ENCODE measurements around the gene DHCR7.
"Not testable (repeated sequence)": the region's sequence is repeated elsewhere in the genome, so short reads cannot be mapped to it uniquely, and the experiment has no call there.

The DHCR7 gene

DNA sequence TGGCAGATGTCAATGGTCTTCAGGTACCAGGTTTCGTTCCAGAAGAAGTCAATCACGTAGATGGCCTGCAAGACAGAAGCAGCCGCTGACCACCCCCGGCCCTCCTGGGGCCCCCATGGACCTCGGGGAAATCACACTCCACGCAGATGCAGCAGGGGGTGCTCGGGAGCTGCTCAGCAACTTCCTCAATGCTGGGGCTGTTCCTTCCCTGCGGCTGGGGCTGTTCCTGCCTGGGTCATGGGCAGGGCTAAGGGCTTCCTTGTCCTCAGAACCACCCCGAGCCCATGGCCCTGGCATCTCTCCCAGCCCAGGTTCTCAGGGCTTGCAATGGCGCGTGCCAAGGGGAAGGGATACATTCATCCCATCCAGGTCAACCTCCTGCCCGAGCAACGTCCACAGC is 10.3 kb downstream of the DHCR7 start:
- no peak for DNase-seq (ENCODE audit: low read depth)

GRCh38 chr11:71437399-71437798 is 10.8 kb downstream of the DHCR7 start:
- no peak for DNase-seq (ENCODE audit: low read depth)

DNA sequence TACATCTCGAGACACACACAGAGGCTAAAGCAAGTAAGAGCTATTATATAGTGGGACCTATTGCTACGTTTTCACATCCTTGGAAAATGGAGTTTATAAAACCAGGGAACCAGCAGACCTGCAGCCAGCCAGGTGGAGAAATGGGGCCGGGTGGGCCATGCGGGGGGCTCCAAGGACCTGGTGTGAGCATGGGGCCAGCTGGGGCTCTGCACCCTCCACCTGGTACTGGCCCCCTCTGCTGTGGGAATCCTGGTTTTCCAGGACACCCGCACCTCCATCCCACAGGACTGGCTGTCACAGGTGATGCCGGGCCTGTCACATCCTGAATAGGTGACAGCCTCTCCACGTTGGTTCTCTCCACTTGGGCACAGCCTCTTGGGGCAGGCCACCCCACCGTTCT is 11.3 kb downstream of the DHCR7 start:
- DNase-seq (ENCODE audit: low read depth): no peak

GRCh38 chr11:71435278-71435951 is 12.8 kb downstream of the DHCR7 start:
- no peak for DNase-seq (ENCODE audit: low read depth)

DNA sequence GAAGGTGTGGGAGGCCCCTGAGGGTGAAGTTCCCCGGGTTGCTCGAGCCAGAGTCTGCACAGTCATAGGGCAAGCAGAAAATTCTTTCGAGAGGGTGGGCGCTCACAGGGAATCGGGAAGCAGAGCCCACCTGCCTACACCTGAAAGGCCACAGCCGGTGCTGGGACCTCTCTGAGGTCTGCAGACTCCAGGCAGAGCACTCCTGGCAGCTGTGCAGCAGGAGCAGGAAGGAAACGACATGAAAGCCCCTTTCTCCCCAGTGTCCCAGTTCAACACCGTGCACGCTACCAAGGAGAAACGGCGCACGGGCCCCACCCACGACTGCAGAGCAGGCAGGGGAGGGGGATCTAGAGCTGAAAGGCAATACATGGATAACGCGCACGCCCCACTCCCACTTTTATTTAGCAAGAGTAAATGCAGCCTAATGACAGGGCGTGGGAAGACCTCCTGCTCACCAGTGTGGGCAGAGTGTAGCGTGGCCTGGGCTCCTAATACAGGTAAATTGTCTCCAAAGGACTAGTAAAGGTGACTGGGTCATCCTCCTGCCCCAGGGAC is 13.5 kb downstream of the DHCR7 start:
- DNase-seq (ENCODE audit: low read depth): no peak

DNA sequence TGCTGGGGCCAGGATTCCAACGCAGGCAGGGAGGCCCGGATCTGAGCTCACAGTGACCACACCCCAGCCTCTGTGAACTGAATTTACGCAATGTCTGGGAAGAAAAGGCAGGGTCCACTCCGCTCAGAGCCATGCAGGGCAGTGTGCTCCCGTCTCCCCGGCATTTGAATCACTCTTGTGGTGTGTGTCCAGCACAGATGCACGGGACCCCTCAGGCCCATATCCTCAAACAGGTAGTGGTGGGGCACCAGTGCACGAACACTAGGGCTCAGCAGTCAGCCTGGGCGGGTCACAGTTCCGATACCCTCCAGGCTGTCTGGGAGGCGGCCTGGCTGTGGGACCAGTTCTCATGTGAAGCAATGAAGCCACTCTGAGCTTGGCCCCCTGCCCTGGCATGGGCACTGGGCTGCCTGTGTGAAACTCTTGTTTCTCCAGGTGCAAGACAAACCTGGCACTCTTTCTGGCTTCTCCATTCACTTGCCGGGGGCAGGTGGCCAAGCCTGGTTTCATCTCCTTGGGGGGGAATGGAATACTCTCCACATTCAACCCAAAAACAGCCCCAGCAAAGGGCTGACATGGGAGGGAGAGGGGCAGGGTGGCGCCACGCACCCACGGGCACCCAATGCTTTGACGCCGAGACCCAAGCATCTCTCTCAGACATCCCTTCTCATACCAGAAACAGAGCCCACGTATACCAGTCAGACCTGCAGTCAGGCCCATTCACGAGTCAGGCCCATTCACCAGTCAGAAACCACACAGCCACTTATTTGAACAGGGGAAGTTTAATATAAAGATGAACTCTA is 14.3 kb downstream of the DHCR7 start:
- no peak for DNase-seq (ENCODE audit: low read depth)

DNA sequence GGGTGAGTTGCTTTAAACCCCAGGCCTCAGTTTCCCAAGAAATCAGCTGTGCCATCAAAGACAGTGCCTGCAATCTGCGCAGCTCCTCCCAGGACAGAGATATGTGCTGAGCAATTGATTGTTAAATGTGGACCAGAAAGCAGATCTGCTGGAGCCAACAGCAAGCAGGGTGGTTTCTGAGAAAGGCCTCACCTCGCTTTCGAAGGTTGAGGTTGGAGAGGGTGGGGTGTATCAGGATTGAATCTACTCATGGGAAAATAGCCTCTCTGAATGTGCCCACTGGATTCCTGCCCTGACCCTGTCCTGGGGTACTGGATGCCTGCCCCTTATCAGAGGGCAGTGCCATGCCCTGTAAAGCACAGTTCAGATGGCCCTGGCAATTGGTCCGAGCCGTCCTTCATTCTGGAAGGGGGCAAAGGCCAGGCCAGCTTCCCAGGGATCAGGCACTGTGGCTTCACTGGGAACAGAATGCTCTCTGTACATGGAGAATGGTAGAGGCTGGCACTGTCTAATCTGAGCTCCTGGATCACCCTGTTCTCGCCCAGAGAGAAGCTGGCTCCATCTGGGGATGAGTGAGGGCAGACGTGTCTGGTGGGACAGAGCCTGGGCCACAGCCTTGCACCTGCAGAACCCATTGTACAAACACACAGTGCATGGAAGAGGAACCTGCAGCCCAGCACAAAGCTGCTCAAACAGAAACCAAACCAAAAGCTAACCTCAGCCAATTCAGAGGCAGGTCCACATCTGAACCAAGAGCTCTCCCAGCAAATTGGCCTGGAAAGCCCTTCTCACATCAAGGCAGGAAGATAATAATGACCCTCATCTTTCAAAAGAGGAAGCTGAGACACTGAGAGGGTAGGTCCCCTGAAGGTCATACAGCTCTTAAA is 15.2 kb downstream of the DHCR7 start:
- DNase-seq (ENCODE audit: low read depth): no peak

GRCh38 chr11:71431271-71431670 is 16.9 kb downstream of the DHCR7 start:
- DNase-seq (ENCODE audit: low read depth): no peak

DNA sequence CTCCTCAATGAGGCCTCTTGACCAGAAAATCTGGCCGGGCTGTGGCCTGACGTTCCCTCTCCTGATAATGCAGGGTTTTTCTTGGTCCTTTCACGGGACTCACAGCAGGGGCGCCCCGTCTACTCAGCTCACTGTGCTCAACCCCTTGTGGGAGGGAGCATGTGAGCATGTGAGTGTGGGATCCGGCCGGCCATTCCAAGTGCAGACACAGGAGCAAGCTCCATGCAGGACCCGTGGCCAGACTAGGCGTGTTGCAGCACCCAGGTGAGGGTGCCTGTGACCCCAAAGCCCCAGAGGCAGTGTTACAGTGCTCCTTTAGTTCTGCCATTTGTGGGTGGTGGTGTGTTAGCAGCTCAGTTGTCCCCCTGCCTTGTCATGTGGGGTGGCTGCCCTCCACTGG is 18.0 kb downstream of the DHCR7 start:
- DNase-seq (ENCODE audit: low read depth): no peak

DNA sequence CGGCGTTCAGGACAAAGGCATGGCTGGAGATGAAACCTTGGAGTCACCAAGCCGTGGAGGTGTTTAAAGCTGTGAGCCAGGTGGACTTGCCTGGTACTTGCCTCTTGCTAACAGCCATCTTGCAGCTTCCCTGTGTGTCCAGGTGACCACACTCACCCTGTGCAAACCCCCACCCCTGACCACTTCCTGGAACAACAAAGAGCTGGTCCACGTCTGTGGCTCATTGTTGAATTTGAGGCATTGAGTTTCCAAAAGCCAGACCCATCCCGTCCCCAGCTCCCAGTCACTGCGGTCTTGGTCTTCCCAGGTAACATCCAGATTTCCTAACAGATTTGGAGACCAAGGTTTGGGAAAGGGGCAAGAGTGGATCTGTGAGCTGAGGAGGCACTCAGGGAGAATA is 18.5 kb downstream of the DHCR7 start:
- DNase-seq (ENCODE audit: low read depth): no peak

- DNase-seq (ENCODE audit: low read depth): no peak
Observed at GRCh38 chr11:71428861-71429435, 19.2 kb downstream of the DHCR7 start.

- no peak for DNase-seq (ENCODE audit: low read depth)
Observed at GRCh38 chr11:71426413-71426812, 21.8 kb downstream of the DHCR7 start.

GRCh38 chr11:71425860-71426259 is 22.3 kb downstream of the DHCR7 start:
- no peak for DNase-seq (ENCODE audit: low read depth)

- DNase-seq (ENCODE audit: low read depth): no peak
Observed at GRCh38 chr11:71425409-71425808, 22.8 kb downstream of the DHCR7 start.

DNA sequence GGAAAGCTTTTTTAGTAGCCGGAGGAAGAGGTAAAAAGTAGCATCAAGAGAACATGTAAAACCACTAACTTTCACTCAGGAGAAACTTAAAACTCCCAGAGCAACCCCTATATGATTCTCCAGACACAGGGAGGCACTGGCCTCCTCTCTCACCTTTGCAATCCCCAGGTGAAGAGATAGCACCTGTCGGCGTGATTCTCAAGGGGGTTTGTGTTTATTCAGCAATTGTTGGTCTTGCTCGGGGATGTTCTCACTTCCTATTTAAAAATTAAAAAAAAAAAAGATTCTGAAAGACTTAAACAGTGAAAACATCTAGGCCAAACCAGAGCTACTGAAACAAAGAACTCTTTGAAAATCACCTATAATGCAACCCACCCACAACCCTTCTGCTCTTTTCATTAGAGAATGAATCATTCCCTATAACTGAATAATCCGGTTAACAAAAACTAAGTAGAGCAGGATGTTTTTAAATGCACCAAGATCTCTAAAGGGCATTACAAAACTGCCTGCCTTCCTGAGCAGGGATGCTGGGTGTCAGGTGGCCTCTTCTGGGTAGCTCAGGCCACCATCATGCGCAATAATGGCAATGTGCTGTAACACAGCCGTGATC is 24.9 kb downstream of the DHCR7 start:
- DNase-seq (ENCODE audit: low read depth): no peak

- not testable (repeated sequence) for DNase-seq (ENCODE audit: low read depth)
Observed at GRCh38 chr11:71422318-71422717, 25.9 kb downstream of the DHCR7 start.

GRCh38 chr11:71421392-71421950 is 26.7 kb downstream of the DHCR7 start:
- no peak for DNase-seq (ENCODE audit: low read depth)

GRCh38 chr11:71420455-71421241 is 27.5 kb downstream of the DHCR7 start:
- DNase-seq (ENCODE audit: low read depth): peak; percentile 9

DNA sequence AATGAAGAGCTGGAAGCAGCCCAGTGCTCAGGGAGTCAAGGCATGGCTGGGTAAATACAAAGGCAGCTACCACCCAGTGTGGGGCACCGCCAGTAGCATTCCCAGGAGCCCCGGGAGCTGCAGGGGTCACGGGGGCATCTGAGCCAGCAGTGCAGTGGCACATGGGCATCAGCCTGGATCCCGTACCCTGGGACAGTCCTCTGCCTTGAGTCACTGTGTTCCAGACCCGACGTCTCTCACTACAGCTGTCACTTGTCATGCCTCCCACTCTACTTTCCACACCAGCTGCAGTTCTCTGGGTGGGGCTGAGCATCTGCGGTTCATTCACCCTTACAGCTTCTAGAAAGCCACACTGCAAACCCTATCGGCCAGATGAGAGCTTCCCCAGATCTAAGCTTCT is 29.6 kb downstream of the DHCR7 start:
- DNase-seq (ENCODE audit: low read depth): no peak

- DNase-seq (ENCODE audit: low read depth): no peak
Observed at GRCh38 chr11:71414645-71415044, 33.5 kb downstream of the DHCR7 start.

Data from stromal cell of bone marrow (primary cell).